HG03025 (cell line): ENCODE data around the gene TBL1XR1.
"Not testable (repeated sequence)": the region's sequence is repeated elsewhere in the genome, so short reads cannot be mapped to it uniquely, and the experiment has no call there.

Source experiments
- ATAC-seq: cut with Tn5 transposase; IDR thresholded peaks from one replicate; pipeline ENCODE4 v1.9.1; 2021; ENCODE audit warnings: mild to moderate bottlenecking, moderate library complexity; ENCODE audit not compliant: unreplicated experiment, low FRiP score

TBL1XR1 gene

DNA sequence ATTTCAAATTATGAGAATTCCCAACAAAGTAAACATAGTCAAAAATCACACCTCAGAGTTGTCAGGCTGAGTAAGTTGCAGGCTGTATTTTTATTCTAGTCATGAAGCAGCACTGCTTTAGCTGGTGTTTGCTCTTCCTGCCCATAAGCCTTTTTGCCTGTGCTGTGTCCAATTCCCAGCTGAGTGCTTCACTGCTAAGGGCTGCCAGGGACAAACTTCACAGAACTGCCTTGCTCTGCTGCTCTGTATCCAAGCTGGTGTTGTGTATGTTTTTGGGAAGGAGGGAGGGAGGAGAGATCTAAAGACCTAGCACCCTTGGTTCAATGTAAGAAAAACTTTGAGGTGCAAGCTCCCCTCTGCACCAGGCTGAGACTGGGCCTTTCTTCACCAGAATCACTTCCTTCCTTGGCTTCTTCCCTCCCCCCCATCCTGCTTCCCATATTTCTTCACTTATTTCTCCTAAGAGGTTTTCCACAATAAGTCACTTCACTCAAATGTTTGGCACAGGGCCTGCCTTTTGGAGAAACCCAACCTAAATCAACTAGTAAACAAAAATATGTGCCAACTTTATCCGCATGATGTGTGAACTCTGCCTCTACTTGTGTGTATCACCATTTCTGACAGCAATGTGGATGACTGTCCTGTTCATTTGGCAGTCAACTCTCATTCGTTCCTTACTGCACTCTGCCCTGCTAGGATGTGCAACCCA, 156.1 kb downstream of the TBL1XR1 start:
- ATAC-seq = no peak

DNA sequence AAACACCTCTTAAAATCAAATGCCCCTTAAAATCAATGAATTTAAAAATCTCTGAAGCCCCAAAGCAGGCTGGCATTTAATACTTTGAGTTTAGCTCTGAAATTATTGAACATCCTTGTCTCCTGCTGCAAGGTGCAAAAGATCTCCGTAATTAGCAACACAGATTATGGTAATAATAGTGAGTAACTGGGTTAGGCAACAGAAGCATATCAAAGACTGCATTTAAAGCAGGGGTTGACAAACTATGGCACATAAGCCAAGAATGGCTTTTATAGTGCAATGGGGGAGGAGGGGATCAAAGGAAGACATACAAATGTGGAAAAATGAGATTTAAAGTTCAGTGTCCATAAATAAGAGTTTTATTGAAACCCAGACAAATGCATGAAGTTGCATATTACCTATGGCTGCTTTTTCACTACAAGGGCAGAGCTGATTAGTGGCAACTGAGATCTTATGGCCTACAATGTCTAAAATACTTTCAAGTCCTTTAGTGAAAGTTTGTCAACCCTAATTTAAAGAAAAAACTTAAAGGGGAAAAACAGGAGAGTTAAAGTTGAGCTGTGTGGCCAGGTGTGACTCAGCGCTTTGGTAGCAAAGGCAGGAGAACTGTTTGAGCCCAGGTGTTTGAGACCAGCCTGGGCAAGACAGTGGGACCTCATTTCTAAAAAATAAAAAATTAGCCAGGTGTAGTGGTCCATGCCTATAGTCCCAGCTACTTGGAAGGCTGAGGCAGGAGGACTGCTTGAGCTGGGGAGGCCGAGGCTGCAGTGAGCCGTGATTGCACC, 157.6 kb downstream of the TBL1XR1 start:
- no peak for ATAC-seq

DNA sequence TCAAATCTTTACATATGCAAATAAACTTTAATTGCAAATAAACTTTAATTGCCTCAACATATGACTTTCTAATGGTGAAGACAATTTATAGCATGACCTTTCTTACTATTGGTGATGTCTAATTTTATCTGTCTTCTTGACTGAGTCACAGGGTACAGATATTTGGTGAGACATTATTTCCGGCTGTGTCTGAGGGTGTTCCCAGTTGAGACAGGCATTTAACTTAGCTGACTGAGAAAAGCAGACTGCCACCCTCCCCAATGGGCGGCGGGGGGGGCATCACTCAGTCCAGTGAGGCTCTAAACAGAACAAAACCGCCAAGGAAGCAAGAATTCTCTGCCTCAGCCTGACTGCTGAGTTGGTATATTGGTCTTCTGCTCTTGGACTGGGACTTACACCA, 160.0 kb downstream of the TBL1XR1 start:
- ATAC-seq = no peak

GRCh38 chr3:177035676-177036075, 161.6 kb downstream of the TBL1XR1 start:
- ATAC-seq = no peak

- no peak for ATAC-seq
Observed at GRCh38 chr3:177034832-177035475, 162.3 kb downstream of the TBL1XR1 start.

- no peak for ATAC-seq
Observed at GRCh38 chr3:177026505-177027277, 170.6 kb downstream of the TBL1XR1 start.

DNA sequence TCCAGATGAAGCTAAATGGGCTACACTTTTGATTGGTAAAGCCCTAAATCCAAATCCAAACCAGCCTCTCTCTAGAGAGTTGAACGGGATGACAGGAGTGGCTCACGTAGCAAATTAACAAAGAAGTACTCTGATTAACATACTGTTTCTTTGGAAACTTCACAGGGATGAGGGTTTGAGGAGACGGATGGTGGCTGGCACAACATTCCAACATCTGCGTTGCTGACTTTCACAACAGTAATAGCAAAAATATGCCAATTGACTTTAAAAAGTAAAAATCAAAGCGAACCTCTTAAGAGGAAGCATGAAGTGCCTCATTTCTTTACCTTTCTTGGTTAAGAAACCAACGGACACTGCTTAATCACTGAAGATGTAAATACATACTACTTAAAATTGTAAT, 181.4 kb downstream of the TBL1XR1 start:
- ATAC-seq = no peak

GRCh38 chr3:177013681-177014280, 183.5 kb downstream of the TBL1XR1 start:
- no peak for ATAC-seq

- no peak for ATAC-seq
Observed at GRCh38 chr3:177005718-177006405, 191.4 kb downstream of the TBL1XR1 start.

GRCh38 chr3:177000159-177000558, 197.1 kb downstream of the TBL1XR1 start:
- not testable (repeated sequence) for ATAC-seq

DNA sequence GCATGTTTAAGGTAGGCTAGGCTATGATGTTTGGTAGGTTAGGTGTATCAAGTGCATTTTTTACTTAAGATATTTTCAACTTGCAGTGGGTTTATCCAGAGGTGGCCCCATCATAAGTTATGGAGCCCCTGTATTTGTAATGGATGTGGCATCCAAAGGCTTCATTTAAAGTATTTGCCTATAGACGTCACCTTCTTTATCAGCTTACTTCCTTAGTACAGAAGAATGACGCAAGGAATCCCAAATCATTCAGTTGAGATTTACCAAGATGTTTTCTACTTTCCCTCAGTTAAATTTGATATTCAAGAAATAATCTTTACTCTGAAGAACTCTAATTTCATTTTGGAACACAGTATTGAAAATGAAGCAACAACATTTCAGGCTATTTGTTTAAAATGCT, 201.3 kb downstream of the TBL1XR1 start:
- ATAC-seq = no peak

- no peak for ATAC-seq
Observed at GRCh38 chr3:176994891-176995781, 202.1 kb downstream of the TBL1XR1 start.

- no peak for ATAC-seq
Observed at GRCh38 chr3:176994393-176994792, 202.9 kb downstream of the TBL1XR1 start.

GRCh38 chr3:176992978-176993377, 204.3 kb downstream of the TBL1XR1 start:
- no peak for ATAC-seq

DNA sequence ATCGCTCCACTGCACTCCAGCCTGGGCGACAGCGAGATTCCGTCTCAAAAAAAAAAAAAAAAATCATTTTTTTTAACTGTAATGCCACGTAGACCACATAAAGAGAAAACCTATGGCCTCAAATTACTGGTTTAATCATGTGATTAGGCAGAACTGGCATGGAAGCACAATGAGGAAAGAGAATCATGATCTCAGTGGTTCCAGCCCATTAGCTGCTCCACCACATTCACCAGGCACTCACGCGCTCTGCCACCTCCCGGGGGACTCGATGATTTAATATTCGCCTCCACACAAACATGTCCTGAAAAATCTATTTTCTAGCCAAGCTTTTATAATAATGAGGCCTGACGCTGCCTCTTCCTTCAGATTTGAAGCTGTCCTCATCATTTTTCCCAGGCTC, 204.7 kb downstream of the TBL1XR1 start:
- no peak for ATAC-seq

DNA sequence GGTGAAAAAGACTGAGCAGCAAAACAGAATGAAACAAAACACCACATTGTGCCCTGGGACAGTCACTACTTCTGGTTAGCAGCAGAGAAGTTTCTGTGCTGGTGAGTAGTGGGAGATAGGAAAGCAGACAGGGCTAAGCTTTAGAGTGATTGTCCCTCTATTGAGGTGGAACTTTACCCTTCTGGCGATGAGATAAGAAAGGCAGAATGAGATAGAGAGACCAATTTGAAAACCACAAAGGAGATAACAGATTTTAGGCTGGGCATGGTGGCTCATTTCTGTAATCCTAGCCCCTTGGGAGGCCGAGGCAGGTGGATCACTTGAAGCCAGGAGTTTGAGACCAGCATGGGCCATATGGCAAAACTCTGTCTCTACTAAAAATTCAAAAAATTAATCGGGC, 208.5 kb downstream of the TBL1XR1 start:
- ATAC-seq = no peak

GRCh38 chr3:176987901-176988650, 209.2 kb downstream of the TBL1XR1 start:
- ATAC-seq = no peak

DNA sequence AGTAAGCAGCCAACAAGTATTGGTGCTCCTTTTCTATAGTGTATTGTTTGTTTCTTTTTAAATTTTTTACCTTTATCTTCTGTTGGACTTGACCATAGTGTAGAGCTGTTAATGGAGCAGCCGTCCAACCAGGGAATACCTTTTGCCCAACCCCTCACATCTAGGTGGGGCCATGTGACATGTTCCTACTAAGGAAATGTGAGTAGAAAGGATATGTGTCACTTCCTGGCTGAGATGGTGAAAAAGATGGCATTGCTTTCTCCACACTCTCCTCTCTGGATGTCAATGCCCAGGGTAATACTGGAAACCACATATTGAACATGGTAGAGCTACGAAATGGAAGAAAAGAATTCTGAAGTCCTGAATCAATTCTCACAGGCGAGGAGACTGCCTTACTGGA, 218.8 kb downstream of the TBL1XR1 start:
- no peak for ATAC-seq
